ENCODE results near the gene FOXN3.
"Not testable (repeated sequence)": the region's sequence is repeated elsewhere in the genome, so short reads cannot be mapped to it uniquely, and the experiment has no call there.

The FOXN3 gene

GRCh38 chr14:89129570-89129969, 287.5 kb downstream of the FOXN3 start:
- DNase-seq (ENCODE audit: low read depth): no peak

- no peak for DNase-seq (ENCODE audit: low read depth)
Measured at GRCh38 chr14:89128311-89129026, 288.6 kb downstream of the FOXN3 start.

GRCh38 chr14:89126461-89126860, 290.6 kb downstream of the FOXN3 start:
- no peak for DNase-seq (ENCODE audit: low read depth)

GRCh38 chr14:89125216-89125615, 291.8 kb downstream of the FOXN3 start:
- DNase-seq (ENCODE audit: low read depth): no peak

GRCh38 chr14:89123851-89124250, 293.2 kb downstream of the FOXN3 start:
- DNase-seq (ENCODE audit: low read depth): no peak

GRCh38 chr14:89123215-89123614, 293.8 kb downstream of the FOXN3 start:
- DNase-seq (ENCODE audit: low read depth): no peak

- no peak for DNase-seq (ENCODE audit: low read depth)
Measured at GRCh38 chr14:89121968-89122620, 294.9 kb downstream of the FOXN3 start.

- no peak for DNase-seq (ENCODE audit: low read depth)
Measured at GRCh38 chr14:89117012-89117411, 300.0 kb downstream of the FOXN3 start.

GRCh38 chr14:89114109-89114508, 302.9 kb downstream of the FOXN3 start:
- no peak for DNase-seq (ENCODE audit: low read depth)

GRCh38 chr14:89112720-89113119, 304.3 kb downstream of the FOXN3 start:
- DNase-seq (ENCODE audit: low read depth): no peak

- not testable (repeated sequence) for DNase-seq (ENCODE audit: low read depth)
Measured at GRCh38 chr14:89111766-89112543, 305.1 kb downstream of the FOXN3 start.

GRCh38 chr14:89111232-89111631, 305.8 kb downstream of the FOXN3 start:
- not testable (repeated sequence) for DNase-seq (ENCODE audit: low read depth)

- no peak for DNase-seq (ENCODE audit: low read depth)
Measured at GRCh38 chr14:89110110-89110509, 306.9 kb downstream of the FOXN3 start.

GRCh38 chr14:89108608-89109007, 308.4 kb downstream of the FOXN3 start:
- no peak for DNase-seq (ENCODE audit: low read depth)

- DNase-seq (ENCODE audit: low read depth): no peak
Measured at GRCh38 chr14:89107626-89108025, 309.4 kb downstream of the FOXN3 start.

Measured in activated gamma-delta T cell treated with anti-CD3 and anti-CD28 coated beads, Interleukin-2, amount 50 U/mL, for 16 hours (primary cell).